ENCODE results near the gene SMURF2.

SMURF2 gene

DNA sequence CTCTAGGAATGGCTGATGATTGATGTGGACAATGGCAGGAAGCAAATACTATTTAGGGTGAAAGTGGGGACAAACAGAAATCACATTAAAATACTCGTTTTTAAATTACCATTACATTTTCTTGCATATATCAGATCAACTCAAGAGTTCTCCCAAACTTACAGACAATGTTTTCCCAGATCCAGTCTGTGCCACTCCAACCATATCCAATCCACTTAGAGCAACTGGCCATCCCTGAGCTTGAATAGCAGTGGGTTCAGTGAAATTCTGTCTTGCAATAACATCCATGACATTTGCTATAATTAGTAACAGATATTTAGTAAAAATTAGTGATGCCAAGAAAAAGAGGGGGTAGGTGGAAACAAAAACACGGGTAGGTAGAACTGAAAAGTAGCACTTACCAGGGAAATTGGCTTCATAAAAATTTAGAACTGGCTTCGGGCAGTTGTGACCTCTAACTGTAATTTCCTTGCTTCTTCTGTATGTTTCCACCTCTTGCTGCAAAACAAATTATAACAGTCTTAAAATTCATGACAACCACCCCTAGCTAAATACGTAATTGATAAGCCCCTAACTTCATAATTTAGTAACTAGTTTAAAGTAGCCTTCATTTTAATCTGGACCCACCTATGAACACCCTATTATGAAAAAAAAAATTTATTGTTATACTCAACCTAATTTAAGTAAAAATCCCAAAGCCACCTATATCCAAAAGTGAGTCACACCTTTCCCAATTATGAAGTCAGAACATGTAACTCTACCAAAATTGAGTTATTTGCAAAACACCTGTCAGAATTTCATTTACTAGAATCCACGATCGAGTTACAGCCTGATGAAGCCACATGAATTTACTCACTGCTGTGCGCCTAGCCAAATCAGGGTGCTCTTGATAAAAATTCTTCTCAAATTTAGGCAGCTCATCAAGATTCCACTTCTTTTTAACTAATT lies 158.0 kb downstream of the SMURF2 start:
- TF ChIP-seq POLR2AphosphoS5 (IDR thresholded peaks at IDR 0.05; ENCODE audit: low read depth, low read length) (no peak; the same call in 1 of the 2 replicates), FOXP2 (optimal IDR thresholded peaks at IDR 0.05; ENCODE audit: borderline replicate concordance, extremely low read depth, extremely low read length, insufficient read depth) (no peak), TAF1 (IDR thresholded peaks at IDR 0.05; ENCODE audit: borderline replicate concordance, insufficient read depth, low read length) (no peak), SIN3A (IDR thresholded peaks at IDR 0.05; ENCODE audit: borderline replicate concordance, insufficient read depth, low read length) (no peak)
- TF ChIP-seq, protein P1, sequence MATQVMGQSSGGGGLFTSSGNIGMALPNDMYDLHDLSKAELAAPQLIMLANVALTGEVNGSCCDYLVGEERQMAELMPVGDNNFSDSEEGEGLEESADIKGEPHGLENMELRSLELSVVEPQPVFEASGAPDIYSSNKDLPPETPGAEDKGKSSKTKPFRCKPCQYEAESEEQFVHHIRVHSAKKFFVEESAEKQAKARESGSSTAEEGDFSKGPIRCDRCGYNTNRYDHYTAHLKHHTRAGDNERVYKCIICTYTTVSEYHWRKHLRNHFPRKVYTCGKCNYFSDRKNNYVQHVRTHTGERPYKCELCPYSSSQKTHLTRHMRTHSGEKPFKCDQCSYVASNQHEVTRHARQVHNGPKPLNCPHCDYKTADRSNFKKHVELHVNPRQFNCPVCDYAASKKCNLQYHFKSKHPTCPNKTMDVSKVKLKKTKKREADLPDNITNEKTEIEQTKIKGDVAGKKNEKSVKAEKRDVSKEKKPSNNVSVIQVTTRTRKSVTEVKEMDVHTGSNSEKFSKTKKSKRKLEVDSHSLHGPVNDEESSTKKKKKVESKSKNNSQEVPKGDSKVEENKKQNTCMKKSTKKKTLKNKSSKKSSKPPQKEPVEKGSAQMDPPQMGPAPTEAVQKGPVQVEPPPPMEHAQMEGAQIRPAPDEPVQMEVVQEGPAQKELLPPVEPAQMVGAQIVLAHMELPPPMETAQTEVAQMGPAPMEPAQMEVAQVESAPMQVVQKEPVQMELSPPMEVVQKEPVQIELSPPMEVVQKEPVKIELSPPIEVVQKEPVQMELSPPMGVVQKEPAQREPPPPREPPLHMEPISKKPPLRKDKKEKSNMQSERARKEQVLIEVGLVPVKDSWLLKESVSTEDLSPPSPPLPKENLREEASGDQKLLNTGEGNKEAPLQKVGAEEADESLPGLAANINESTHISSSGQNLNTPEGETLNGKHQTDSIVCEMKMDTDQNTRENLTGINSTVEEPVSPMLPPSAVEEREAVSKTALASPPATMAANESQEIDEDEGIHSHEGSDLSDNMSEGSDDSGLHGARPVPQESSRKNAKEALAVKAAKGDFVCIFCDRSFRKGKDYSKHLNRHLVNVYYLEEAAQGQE (IDR thresholded peaks at IDR 0.05; ENCODE audit: insufficient read depth in 1 of 2, low read depth in 2 of 2, low read length in 2 of 2), result no peak

DNA sequence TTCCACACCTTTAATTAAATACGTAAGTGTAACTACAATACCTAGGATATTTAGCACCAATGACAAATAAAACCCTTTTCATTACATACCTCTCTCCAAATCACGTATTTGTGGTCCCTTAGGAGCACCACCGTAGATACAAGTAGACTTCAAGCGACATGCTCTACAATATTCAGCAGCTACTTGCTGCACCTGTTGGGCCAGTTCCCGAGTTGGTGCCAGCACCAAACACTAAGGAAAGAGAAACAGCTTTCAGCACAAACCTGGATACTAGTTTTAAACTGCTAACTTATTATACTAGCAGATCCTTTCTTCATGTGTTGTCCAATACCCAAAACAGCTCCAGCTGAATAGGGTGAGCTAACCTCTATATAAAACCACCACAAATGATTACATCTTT lies 158.8 kb downstream of the SMURF2 start:
- TF ChIP-seq FOXP2 (optimal IDR thresholded peaks at IDR 0.05; ENCODE audit: borderline replicate concordance, extremely low read depth, extremely low read length, insufficient read depth), result no peak

DNA sequence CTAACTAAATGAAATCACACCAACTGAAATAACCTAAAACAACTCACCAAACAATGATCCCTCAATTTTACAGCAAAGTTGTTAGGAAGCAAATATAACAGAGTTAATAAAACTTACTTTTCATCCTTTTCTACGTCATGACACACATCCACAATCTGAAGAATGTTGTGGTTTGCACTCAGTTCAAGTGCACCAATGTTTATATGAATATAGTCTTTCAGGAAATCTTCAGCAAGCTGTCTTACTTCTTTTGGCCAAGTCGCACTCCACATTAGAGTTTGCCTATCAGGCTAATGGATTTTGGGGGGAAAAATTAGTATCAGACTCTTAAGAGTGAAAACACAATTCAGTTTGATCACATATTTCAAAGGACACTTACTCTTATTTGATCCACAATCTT lies 159.3 kb downstream of the SMURF2 start:
- TF ChIP-seq POLR2AphosphoS5 (IDR thresholded peaks at IDR 0.05; ENCODE audit: low read depth, low read length) (no peak), SIN3A (IDR thresholded peaks at IDR 0.05; ENCODE audit: borderline replicate concordance, insufficient read depth, low read length) (no peak), TAF1 (IDR thresholded peaks at IDR 0.05; ENCODE audit: borderline replicate concordance, insufficient read depth, low read length) (no peak), FOXP2 (optimal IDR thresholded peaks at IDR 0.05; ENCODE audit: borderline replicate concordance, extremely low read depth, extremely low read length, insufficient read depth) (no peak)
- TF ChIP-seq, protein P1 (IDR thresholded peaks at IDR 0.05; ENCODE audit: insufficient read depth in 1 of 2, low read depth in 2 of 2, low read length in 2 of 2), result no peak

DNA sequence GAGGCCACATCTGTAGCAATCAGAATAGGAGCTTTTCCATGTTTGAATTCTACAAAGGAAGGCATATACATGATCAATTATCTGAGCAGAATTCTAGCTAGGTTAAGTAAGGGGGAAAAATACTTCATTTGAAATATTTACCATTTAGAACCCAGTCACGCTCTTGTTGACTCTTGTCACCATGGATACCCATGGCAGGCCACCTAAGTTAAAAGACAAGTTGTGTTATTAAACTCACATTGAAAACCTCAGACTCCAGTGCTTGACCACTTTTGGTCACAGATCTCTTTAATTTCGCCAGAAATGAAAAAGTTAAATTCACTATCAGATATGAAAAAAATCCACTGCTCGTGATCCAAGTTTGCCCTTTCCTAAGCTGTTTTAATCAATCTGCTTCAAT lies 160.1 kb downstream of the SMURF2 start:
- TF ChIP-seq POLR2AphosphoS5 (IDR thresholded peaks at IDR 0.05; ENCODE audit: low read depth, low read length) (no peak), FOXP2 (optimal IDR thresholded peaks at IDR 0.05; ENCODE audit: borderline replicate concordance, extremely low read depth, extremely low read length, insufficient read depth) (no peak), SIN3A (IDR thresholded peaks at IDR 0.05; ENCODE audit: borderline replicate concordance, insufficient read depth, low read length) (no peak), TAF1 (IDR thresholded peaks at IDR 0.05; ENCODE audit: borderline replicate concordance, insufficient read depth, low read length) (no peak)
- TF ChIP-seq, protein P1 (IDR thresholded peaks at IDR 0.05; ENCODE audit: insufficient read depth in 1 of 2, low read depth in 2 of 2, low read length in 2 of 2), result no peak

DNA sequence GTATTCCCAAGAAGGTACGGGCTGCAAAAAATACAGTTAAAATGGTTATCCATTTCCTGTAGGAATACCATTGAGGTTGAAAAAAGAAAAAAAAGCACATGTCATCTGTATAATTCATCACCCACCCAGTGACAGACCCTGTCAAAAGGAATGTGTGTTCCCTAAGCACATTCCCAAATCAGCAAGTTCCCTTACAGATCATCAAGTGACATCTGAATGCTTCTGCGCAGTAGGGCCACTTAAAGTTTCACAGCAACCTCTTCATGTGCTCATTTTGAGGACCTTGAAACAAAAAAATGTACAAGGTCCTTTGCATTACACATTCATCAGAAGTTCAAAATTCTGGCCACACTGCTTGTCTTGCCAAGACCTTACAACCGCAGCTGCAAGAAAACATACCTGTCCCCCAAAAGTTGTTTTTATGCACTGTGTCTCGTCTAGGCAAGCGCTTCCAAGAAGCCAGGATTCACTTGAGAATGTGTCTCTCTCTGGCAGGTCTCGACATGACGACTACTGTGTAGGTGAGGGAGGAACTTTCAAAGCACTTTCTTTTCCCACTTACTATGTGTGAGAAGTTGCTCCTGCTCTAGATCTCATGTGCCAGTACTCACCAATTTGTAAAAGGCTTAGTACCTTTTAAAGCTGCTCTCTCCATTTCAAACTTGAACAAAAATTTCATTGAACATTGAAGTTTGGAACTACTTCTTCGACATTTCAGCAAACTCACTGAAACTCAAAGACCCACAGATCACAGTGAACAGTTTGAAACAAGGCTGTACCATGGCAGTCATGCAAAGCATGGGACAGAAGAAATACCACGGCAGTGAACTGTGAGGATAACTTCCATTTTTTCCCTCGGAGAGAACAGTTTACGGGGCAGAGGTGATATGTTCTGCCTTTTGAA lies 161.0 kb downstream of the SMURF2 start:
- TF ChIP-seq TAF1 (IDR thresholded peaks at IDR 0.05; ENCODE audit: borderline replicate concordance, insufficient read depth, low read length) (no peak), POLR2AphosphoS5 (IDR thresholded peaks at IDR 0.05; ENCODE audit: low read depth, low read length) (no peak; the same call in 1 of the 2 replicates), SIN3A (IDR thresholded peaks at IDR 0.05; ENCODE audit: borderline replicate concordance, insufficient read depth, low read length) (no peak), FOXP2 (optimal IDR thresholded peaks at IDR 0.05; ENCODE audit: borderline replicate concordance, extremely low read depth, extremely low read length, insufficient read depth) (no peak)
- TF ChIP-seq, protein P1 (IDR thresholded peaks at IDR 0.05; ENCODE audit: insufficient read depth in 1 of 2, low read depth in 2 of 2, low read length in 2 of 2), result no peak
